ENCODE results near the gene YWHAG.

GRCh38 chr7:76400248-76400647 lies 41.5 kb upstream of the YWHAG start:
- TF ChIP-seq, protein P1, sequence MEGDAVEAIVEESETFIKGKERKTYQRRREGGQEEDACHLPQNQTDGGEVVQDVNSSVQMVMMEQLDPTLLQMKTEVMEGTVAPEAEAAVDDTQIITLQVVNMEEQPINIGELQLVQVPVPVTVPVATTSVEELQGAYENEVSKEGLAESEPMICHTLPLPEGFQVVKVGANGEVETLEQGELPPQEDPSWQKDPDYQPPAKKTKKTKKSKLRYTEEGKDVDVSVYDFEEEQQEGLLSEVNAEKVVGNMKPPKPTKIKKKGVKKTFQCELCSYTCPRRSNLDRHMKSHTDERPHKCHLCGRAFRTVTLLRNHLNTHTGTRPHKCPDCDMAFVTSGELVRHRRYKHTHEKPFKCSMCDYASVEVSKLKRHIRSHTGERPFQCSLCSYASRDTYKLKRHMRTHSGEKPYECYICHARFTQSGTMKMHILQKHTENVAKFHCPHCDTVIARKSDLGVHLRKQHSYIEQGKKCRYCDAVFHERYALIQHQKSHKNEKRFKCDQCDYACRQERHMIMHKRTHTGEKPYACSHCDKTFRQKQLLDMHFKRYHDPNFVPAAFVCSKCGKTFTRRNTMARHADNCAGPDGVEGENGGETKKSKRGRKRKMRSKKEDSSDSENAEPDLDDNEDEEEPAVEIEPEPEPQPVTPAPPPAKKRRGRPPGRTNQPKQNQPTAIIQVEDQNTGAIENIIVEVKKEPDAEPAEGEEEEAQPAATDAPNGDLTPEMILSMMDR (IDR thresholded peaks at IDR 0.05) = no peak
- TF ChIP-seq POLR2A (IDR thresholded peaks at IDR 0.05) = no peak

Measured in heart left ventricle (tissue), 13 donors.